Activated CD4-positive, alpha-beta T cell treated with anti-CD3 and anti-CD28 coated beads, Interleukin-2, amount 10 ng/mL, durations not matched to agents 7 days and 5 days (primary cell): Measurements from ENCODE around the gene RNASE4. TPM values are rescaled to one million over a fixed set of nuclear protein-coding genes. Genes with fewer than 3 reads are reported as not detected.

Experiments used
- CTCF ChIA-PET: fragments of 350-600 bp; sonication (Branson Sonifier 250); formaldehyde crosslinking; loops from one replicate; lab custom pipeline; 2021; ENCODE audit warnings: antibody characterized with exemption; lab: Charles Lee
- POLR2A ChIA-PET: fragments of 350-600 bp; sonication (Branson Sonifier 250); formaldehyde crosslinking; loops from one replicate; lab custom pipeline; 2021; ENCODE audit warnings: antibody characterized with exemption; lab: Charles Lee
- DNase-seq: peaks from one replicate; pipeline ENCODE4 v3.0.0-alpha.2; 2020
- H3K27ac Mint-ChIP-seq: one replicate; pipeline ENCODE4 v1.8.0; 2021; ENCODE audit warnings: mild to moderate bottlenecking, moderate library complexity, mixed read lengths
- H3K27me3 Mint-ChIP-seq: one replicate; pipeline ENCODE4 v1.8.0; 2021; ENCODE audit warnings: mixed read lengths
- H3K36me3 Mint-ChIP-seq: one replicate; pipeline ENCODE4 v1.8.0; 2021; ENCODE audit warnings: low read depth, mixed read lengths
- H3K4me1 Mint-ChIP-seq: one replicate; pipeline ENCODE4 v1.8.0; 2021; ENCODE audit warnings: mixed read lengths
- H3K4me3 Mint-ChIP-seq: one replicate; pipeline ENCODE4 v1.8.0; 2021; ENCODE audit warnings: mild to moderate bottlenecking, moderate library complexity, mixed read lengths
- H3K9me3 Mint-ChIP-seq: one replicate; pipeline ENCODE4 v1.8.0; 2021; ENCODE audit warnings: mixed read lengths
- total RNA-seq, 2 experiments: library from RNA; stranded (reverse); gene quantifications; one replicate each; pipeline ENCODE4 v1.2.3, GENCODE V29; 2021

The RNASE4 gene
- total RNA-seq, 2 experiments from 2014 or later = 0.92 to 1.4 TPM

DNA sequence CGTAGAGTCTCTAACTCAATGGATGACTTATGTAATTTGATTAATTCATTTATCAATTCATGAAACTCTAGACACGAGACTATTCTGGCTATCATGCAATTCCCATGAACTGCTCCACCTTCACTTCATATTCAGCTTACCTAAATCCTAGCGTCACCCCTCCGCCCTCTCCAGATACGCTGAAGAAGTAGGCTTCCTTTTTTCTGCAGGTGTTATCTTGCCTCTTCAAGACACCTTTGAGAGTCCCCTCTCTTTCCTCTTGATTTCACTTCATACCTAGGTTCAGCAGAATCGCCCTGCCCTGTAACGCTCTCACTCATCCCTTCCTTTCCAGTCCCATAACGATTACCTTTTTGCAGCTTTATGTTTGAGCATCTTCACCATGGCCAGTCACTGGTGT is 4.0 kb upstream of the RNASE4 start:
- Mint-ChIP-seq H3K4me3 (no peak overlapping the region), H3K27me3 (peaks cover 3% of the 10 kb centered on the region), H3K36me3 (no peaks in the 10 kb centered on the region), H3K27ac (no peak overlapping the region), H3K4me1 (peaks cover 10% of the 10 kb centered on the region), H3K9me3 (no peaks in the 10 kb centered on the region)
- ChIA-PET CTCF (interaction anchor here (1.0 to 7.3 kb wide), 8 partner anchors 11 to 67 kb away, joined by 3 to 42 read pairs (median 8); no protein-coding TSS in a partner anchor), POLR2A (interaction anchor here (0.9 kb wide), 1 partner anchor 17 kb away, joined by 3 read pairs; no protein-coding TSS in a partner anchor)
- no peak for DNase-seq

GRCh38 chr14:20680843-20681347 is 3.5 kb upstream of the RNASE4 start:
- DNase-seq = no peak
- CTCF ChIA-PET = interaction anchor here (0.5 to 7.3 kb wide), 15 partner anchors 10 to 1870 kb away, joined by 3 to 42 read pairs (median 5); no protein-coding TSS in a partner anchor
- H3K27me3 Mint-ChIP-seq = no peaks in the 10 kb centered on the region
- POLR2A ChIA-PET = interaction anchor here (0.6 to 1.2 kb wide), 5 partner anchors 12 to 338 kb away, joined by 3 to 7 read pairs (median 4); partner anchors contain the start of gene PARP2
- H3K4me1 Mint-ChIP-seq = peaks cover 10% of the 10 kb centered on the region
- no peak overlapping the region for H3K27ac Mint-ChIP-seq
- no peak overlapping the region for H3K4me3 Mint-ChIP-seq
- no peaks in the 10 kb centered on the region for H3K9me3 Mint-ChIP-seq
- H3K36me3 Mint-ChIP-seq = no peaks in the 10 kb centered on the region

- H3K9me3 Mint-ChIP-seq = no peaks in the 10 kb centered on the region
- no peak overlapping the region for H3K27ac Mint-ChIP-seq
- H3K4me3 Mint-ChIP-seq = no peak overlapping the region
- DNase-seq = peak; percentile 87
- no peaks in the 10 kb centered on the region for H3K27me3 Mint-ChIP-seq
- no peaks in the 10 kb centered on the region for H3K36me3 Mint-ChIP-seq
- POLR2A ChIA-PET = interaction anchor here (0.6 to 1.2 kb wide), 5 partner anchors 13 to 338 kb away, joined by 3 to 7 read pairs (median 4); partner anchors contain the start of gene PARP2
- CTCF ChIA-PET = interaction anchor here (0.5 to 7.3 kb wide), 19 partner anchors 8 to 1870 kb away, joined by 3 to 42 read pairs (median 4); no protein-coding TSS in a partner anchor
- H3K4me1 Mint-ChIP-seq = peaks cover 14% of the 10 kb centered on the region
Measured at GRCh38 chr14:20681348-20682126, 2.8 kb upstream of the RNASE4 start.

DNA sequence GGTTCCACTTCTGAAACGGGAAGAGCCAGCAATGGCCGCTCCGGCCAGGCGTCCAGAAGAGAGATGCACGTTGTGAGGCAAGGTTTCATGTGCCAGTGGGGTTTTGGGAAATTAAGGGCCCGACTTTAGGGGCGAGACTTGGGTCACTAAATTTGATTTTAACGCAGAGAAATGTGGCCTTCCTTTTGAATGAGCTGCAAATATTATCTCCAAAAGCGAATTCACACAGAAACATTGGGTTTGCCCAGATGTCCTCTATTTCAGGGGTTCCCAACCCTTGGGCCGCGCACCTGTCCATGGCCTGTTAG is 2.3 kb upstream of the RNASE4 start:
- ChIA-PET POLR2A (no interaction called here), CTCF (interaction anchor here (0.8 to 7.3 kb wide), 14 partner anchors 9 to 332 kb away, joined by 3 to 42 read pairs (median 8); no protein-coding TSS in a partner anchor)
- Mint-ChIP-seq H3K9me3 (no peaks in the 10 kb centered on the region), H3K4me1 (peaks cover 14% of the 10 kb centered on the region), H3K4me3 (no peak overlapping the region), H3K36me3 (no peaks in the 10 kb centered on the region), H3K27me3 (no peaks in the 10 kb centered on the region), H3K27ac (no peak overlapping the region)
- no peak for DNase-seq

DNA sequence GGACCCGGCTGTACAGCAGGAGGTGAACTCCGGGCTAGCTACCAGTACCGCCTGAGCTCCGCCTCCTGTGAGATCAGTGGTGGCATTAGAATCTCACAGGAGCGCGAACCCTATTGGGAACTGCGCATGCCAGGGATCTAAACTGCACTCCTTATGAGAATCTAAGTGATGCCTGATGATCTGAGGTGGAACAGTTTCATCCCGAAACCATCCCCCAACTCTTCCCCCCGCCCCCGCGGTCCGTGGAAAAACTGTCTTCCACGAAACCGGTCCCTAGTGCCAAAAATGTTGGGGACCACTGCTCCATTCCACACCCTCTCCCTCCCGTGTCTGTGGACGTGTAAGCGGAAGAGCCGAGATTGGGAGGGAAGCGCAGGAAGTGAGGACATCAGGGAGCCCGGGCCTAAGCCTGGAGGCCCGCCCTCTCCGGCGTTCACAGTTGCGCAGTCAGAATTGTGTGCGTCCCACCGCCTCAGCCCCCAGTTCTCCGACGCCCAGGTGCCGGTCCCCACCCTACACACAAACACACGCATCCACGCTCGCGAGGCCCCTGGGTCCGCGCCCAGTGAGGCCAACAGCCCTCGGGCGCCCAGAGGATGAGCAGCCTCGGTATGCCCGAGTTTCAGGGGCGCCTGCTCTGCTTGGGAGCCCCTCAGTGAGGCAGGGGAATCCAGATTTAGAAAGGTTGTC is 1.8 kb upstream of the RNASE4 start:
- peak; percentile 75 for DNase-seq
- Mint-ChIP-seq H3K4me1 (peaks cover 14% of the 10 kb centered on the region), H3K27ac (no peak overlapping the region), H3K27me3 (no peaks in the 10 kb centered on the region), H3K4me3 (no peak overlapping the region), H3K9me3 (no peaks in the 10 kb centered on the region), H3K36me3 (no peaks in the 10 kb centered on the region)
- POLR2A ChIA-PET = interaction anchor here (1.0 kb wide), 1 partner anchor 222 kb away, joined by 4 read pairs; the partner anchor contains the start of gene PIP4P1
- CTCF ChIA-PET = interaction anchor here (0.8 to 7.3 kb wide), 14 partner anchors 9 to 332 kb away, joined by 3 to 42 read pairs (median 6); no protein-coding TSS in a partner anchor

DNA sequence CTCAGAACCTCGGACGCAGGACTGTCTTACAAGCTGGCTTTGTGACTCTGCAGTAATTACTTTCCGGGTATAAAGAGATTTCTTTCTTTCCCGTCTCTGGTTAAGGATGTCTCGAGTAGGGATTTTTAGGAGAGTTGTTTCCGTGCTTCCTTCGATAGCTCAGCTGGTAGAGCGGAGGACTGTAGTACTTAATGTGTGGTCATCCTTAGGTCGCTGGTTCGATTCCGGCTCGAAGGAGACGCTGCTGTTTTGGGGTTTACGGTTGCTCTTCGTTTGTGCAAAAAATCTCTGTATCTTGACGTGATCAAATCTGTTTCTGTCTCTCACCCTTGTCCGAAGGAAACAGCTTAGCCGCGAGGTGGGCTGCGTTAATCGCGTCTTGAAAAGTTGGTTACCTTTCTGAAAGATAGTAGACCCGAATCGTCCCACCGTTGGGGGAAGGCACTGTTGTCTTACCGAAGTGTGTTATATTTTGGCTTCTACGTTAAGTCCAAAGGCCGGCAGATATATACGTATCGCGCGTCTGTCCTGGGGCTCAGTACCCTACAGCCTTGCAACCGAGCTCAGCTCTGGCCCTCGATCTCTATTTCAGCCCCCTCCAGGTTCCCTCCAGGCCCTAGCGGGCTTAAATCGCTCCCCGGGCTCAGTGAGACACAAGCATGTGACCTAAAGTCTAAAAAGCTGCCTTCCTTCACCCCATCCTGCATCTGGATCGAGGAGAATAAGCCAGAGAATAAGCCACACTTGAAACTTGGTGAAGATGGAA is 1.1 kb upstream of the RNASE4 start:
- H3K36me3 Mint-ChIP-seq = no peaks in the 10 kb centered on the region
- H3K9me3 Mint-ChIP-seq = no peaks in the 10 kb centered on the region
- peak; percentile 79 for DNase-seq
- CTCF ChIA-PET = interaction anchor here (1.0 to 7.3 kb wide), 11 partner anchors 8 to 287 kb away, joined by 3 to 42 read pairs (median 6); partner anchors contain the start of gene PNP
- no peak overlapping the region for H3K27ac Mint-ChIP-seq
- POLR2A ChIA-PET = interaction anchor here (1.0 kb wide), 1 partner anchor 222 kb away, joined by 4 read pairs; the partner anchor contains the start of gene PIP4P1
- H3K4me1 Mint-ChIP-seq = peaks cover 14% of the 10 kb centered on the region
- H3K4me3 Mint-ChIP-seq = no peak overlapping the region
- no peaks in the 10 kb centered on the region for H3K27me3 Mint-ChIP-seq

GRCh38 chr14:20684662-20685456 is 499 bp downstream of the RNASE4 start:
- Mint-ChIP-seq H3K36me3 (no peaks in the 10 kb centered on the region), H3K4me3 (no peak overlapping the region), H3K27me3 (no peaks in the 10 kb centered on the region), H3K4me1 (peaks cover 16% of the 10 kb centered on the region), H3K9me3 (no peaks in the 10 kb centered on the region), H3K27ac (peak overlapping the region; percentile 74)
- ChIA-PET CTCF (interaction anchor here (0.8 to 7.3 kb wide), 11 partner anchors 9 to 286 kb away, joined by 3 to 42 read pairs (median 5); no protein-coding TSS in a partner anchor), POLR2A (interaction anchor here (0.6 kb wide), 1 partner anchor 667 kb away, joined by 3 read pairs; no protein-coding TSS in a partner anchor)
- DNase-seq = peak; percentile 9

DNA sequence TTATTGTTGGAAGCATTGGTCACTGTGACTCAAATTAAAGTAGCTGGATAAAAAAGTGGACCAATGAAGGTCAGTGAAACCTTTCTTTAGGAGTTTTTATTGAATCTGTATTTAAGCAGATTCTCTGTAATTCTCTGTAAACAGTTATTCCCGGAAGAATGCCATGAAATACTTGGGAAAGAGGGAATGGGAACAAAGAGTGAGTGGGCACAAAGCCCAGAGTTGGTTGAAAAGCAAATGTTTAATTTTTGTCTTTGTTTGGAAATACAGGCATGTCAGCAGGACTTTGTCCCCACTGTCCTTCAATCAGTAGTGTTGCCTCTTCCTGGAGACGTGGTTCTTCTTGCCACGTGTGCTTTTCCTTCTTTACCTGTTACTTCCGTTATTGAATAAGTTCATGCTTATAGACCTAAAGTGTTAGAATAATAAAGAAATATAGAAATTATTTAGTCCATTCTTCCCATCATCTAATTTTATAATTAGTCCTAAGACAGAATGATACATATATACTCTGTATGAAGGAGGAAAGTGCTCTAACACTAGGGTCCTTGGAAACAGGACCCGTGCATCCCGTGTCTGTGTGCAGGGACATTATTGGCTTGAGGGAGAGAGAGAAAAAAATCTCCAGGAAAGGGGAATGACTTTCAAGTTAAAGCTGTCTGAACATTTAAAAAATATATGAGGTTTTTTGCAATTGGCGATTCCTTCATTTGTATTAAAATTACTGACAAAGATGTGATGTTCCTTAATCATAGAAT is 2.2 kb downstream of the RNASE4 start:
- Mint-ChIP-seq H3K4me1 (peaks cover 27% of the 10 kb centered on the region), H3K4me3 (no peak overlapping the region), H3K27ac (no peak overlapping the region), H3K36me3 (no peaks in the 10 kb centered on the region), H3K27me3 (no peaks in the 10 kb centered on the region), H3K9me3 (no peaks in the 10 kb centered on the region)
- DNase-seq = no peak
- POLR2A ChIA-PET = no interaction called here
- CTCF ChIA-PET = no interaction called here

- Mint-ChIP-seq H3K27ac (no peak overlapping the region), H3K36me3 (no peaks in the 10 kb centered on the region), H3K4me3 (no peak overlapping the region), H3K27me3 (no peaks in the 10 kb centered on the region), H3K4me1 (peaks cover 32% of the 10 kb centered on the region), H3K9me3 (no peaks in the 10 kb centered on the region)
- ChIA-PET CTCF (interaction anchor here (1.3 kb wide), 1 partner anchor 30 kb away, joined by 5 read pairs; no protein-coding TSS in a partner anchor), POLR2A (no interaction called here)
- DNase-seq = no peak
Measured at GRCh38 chr14:20687362-20688166, 3.2 kb downstream of the RNASE4 start.

GRCh38 chr14:20688167-20688839 is 3.9 kb downstream of the RNASE4 start, which contains the start of gene ANG:
ANG (plus strand) TSS chr14:20688764; CDS start chr14:20693565, 4,801 bp downstream.
- H3K27ac Mint-ChIP-seq = no peak within 1 kb of the TSS
- no peak within 1 kb of the TSS for H3K4me3 Mint-ChIP-seq
- POLR2A ChIA-PET = no interaction called here
- no peaks in the 10 kb centered on the region for H3K27me3 Mint-ChIP-seq
- DNase-seq = no peak
- CTCF ChIA-PET = interaction anchor here (1.3 kb wide), 1 partner anchor 31 kb away, joined by 5 read pairs; no protein-coding TSS in a partner anchor
- no peaks in the 10 kb centered on the region for H3K36me3 Mint-ChIP-seq
- H3K9me3 Mint-ChIP-seq = no peaks in the 10 kb centered on the region
- H3K4me1 Mint-ChIP-seq = peaks cover 32% of the 10 kb centered on the region
